Measurements from ENCODE around the gene NDST3.

Gene NDST3

GRCh38 chr4:118124997-118125396 lies 90.7 kb downstream of the NDST3 start:
- DNase-seq (ENCODE audit: low read depth in 1 of 2, low spot score in 1 of 2), result no peak
- TF ChIP-seq REST (IDR thresholded peaks at IDR 0.05; ENCODE audit: insufficient replicate concordance, low read depth), result no peak
- Histone ChIP-seq H3K27ac (replicated peaks) (no peak overlapping the region), H3K27me3 (ENCODE audit: insufficient read depth, poor library complexity, severe bottlenecking) (no peaks in the 10 kb centered on the region), H3K4me3 (replicated peaks; ENCODE audit: insufficient read depth, low read length) (no peak overlapping the region)

GRCh38 chr4:118139241-118139640 lies 105.0 kb downstream of the NDST3 start:
- H3K4me3 ChIP-seq (replicated peaks; ENCODE audit: insufficient read depth, low read length), result no peak overlapping the region

GRCh38 chr4:118141240-118141639 lies 107.0 kb downstream of the NDST3 start:
- Histone ChIP-seq H3K4me3 (replicated peaks; ENCODE audit: insufficient read depth, low read length) (no peak overlapping the region), H3K27ac (replicated peaks) (no peak overlapping the region), H3K27me3 (ENCODE audit: insufficient read depth, poor library complexity, severe bottlenecking) (no peaks in the 10 kb centered on the region)
- DNase-seq (ENCODE audit: low read depth in 1 of 2, low spot score in 1 of 2), result no peak
- no peak for TF ChIP-seq POLR2AphosphoS5 (IDR thresholded peaks at IDR 0.05; ENCODE audit: low read depth)
- no peak for TF ChIP-seq REST (IDR thresholded peaks at IDR 0.05; ENCODE audit: insufficient replicate concordance, low read depth)
- 0 out of 2 replicates have a peak, but pooled peaks have one; percentile 13 for TF ChIP-seq SPI1 (IDR thresholded peaks at IDR 0.05; ENCODE audit: borderline replicate concordance, low read depth)
- no peak for TF ChIP-seq CTCF (IDR thresholded peaks at IDR 0.05; ENCODE audit: insufficient read depth, low read length)
- no peak for TF ChIP-seq GABPA (IDR thresholded peaks at IDR 0.05; ENCODE audit: low read depth)

More at GRCh38 chr4:118139241-118139640, 105.0 kb downstream of the NDST3 start:
- peak in 1 of 2 experiments; percentile 10 for DNase-seq (ENCODE audit: low read depth in 1 of 2, low spot score in 1 of 2)
- no peaks in the 10 kb centered on the region for H3K27me3 ChIP-seq (ENCODE audit: insufficient read depth, poor library complexity, severe bottlenecking)
- no peak overlapping the region for H3K27ac ChIP-seq (replicated peaks)
- peak; percentile 27; the same call in 1 of the 2 replicates for TF ChIP-seq SPI1 (IDR thresholded peaks at IDR 0.05; ENCODE audit: borderline replicate concordance, low read depth)
- TF ChIP-seq REST (IDR thresholded peaks at IDR 0.05; ENCODE audit: insufficient replicate concordance, low read depth), result no peak
- TF ChIP-seq CTCF (IDR thresholded peaks at IDR 0.05; ENCODE audit: insufficient read depth, low read length), result no peak
- no peak for TF ChIP-seq GABPA (IDR thresholded peaks at IDR 0.05; ENCODE audit: low read depth)
- TF ChIP-seq POLR2AphosphoS5 (IDR thresholded peaks at IDR 0.05; ENCODE audit: low read depth), result no peak

GRCh38 chr4:118154649-118155048 lies 120.4 kb downstream of the NDST3 start:
- no peak for TF ChIP-seq GABPA (IDR thresholded peaks at IDR 0.05; ENCODE audit: low read depth)
- TF ChIP-seq REST (IDR thresholded peaks at IDR 0.05; ENCODE audit: insufficient replicate concordance, low read depth), result no peak
- no peak for TF ChIP-seq SPI1 (IDR thresholded peaks at IDR 0.05; ENCODE audit: borderline replicate concordance, low read depth)
- no peak for TF ChIP-seq POLR2AphosphoS5 (IDR thresholded peaks at IDR 0.05; ENCODE audit: low read depth)
- no peak for TF ChIP-seq CTCF (IDR thresholded peaks at IDR 0.05; ENCODE audit: insufficient read depth, low read length)
- Histone ChIP-seq H3K27ac (replicated peaks) (no peak overlapping the region), H3K27me3 (ENCODE audit: insufficient read depth, poor library complexity, severe bottlenecking) (no peaks in the 10 kb centered on the region), H3K4me3 (replicated peaks; ENCODE audit: insufficient read depth, low read length) (no peak overlapping the region)
- no peak for DNase-seq (ENCODE audit: low read depth in 1 of 2, low spot score in 1 of 2)
